ENCODE measurements around the gene NCKAP5.

Gene NCKAP5

DNA sequence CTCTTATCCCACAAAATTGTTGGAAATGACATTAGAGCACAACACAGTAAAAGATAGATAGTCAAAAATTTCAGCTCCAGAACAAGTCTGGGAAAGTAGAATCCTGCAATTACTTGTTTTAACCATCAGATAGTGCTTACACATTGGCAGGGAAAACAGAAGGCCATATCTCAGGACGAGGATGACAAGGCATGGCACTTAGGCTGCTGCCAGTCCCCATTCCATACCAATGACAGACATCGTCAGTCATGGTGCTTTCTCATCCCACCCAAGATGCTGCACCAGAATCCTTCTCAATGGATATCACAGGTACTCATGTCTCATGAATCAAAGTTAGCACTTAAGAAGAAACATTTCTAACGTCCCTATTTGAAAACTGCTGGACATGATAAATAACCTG lies 187.3 kb downstream of the NCKAP5 start:
- DNase-seq (ENCODE audit: low read depth in 2 of 2): no peak

DNA sequence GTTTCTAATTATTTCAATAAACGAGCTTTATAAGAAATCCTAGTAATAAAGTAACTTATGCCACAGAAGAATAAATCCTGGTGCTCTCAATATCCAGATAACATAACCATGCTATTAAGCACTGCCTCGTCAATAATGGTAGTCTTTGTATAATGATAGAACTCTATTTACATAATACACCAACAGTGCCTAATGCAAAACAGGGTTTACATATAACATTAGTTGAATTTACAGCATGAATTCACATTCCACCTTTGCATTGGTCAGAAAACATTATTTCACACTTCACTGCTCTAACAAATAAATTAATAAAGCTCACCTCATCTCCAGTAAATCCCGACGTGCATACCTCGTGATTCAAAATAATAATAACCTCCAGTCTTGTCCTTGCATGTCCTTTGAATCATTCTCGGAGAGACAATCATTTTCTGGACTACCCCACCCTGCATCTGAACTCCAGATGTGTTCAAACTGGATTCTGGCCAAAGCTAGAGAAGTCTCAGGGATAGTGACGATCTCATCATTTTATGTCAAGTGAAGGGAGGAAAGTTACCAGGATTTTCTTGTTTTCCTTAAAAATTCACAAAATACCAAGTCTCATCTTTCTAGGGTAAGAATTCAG lies 189.2 kb downstream of the NCKAP5 start:
- no peak for DNase-seq (ENCODE audit: low read depth in 2 of 2)

DNA sequence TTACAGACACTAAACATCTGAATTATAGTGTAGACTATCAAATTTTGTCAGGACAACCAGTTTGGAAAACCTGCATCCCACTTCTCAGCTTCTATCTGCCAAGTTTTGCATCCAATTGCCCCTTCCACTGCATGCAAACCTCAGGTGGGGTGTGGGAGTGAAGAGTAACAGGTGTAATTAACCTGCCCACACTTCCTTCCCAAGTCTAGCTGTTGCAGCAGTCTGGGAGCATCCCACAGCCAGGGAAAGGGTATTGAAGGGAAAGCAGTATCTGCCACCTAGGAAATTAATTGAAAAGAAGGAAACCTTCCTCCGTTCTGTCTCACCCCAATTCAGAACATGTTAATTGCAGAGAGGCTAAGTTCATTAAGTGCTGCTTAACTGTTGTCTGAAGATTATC lies 189.9 kb downstream of the NCKAP5 start:
- no peak for DNase-seq (ENCODE audit: low read depth in 2 of 2)

DNA sequence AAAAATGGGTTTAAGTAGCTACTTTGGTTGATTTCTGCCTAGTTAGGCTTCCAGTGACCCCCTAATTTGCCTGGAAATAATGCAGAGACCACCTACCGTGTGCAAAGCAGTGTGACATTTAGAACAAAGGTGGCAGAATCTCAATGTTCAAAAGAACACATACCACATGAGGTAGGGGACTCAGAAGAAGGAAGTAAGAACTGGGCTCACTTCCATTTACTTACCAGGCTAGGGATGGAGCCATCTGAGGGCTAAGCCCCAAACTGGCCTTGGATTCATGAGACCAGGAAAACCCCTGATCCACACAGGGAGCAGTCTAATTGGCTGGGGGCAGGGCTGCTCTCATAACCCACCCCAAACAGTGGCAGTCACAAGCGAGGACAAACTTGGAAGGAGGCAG lies 190.7 kb downstream of the NCKAP5 start:
- no peak for DNase-seq (ENCODE audit: low read depth in 2 of 2)

DNA sequence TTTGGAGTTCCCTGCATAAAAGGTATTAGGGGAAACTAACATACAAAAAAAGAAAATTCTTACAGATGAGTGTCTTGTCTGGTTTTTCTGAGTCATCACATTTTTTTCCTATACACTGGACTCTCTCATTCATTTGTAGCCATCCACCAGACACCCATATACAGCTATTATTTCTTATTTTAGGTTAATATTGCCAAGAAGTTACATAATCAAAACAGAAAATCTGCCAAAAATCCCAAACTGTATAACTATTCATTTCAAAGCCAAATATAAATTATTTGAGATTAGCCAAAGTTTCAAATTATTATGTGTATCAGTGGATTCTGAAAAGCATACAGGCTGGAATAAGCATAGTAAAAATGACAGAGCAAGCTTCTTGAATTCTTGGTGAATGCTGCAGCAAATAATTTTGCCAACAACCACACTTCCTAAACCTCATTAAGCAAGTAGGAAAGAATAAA lies 191.2 kb downstream of the NCKAP5 start:
- DNase-seq (ENCODE audit: low read depth in 2 of 2): no peak

DNA sequence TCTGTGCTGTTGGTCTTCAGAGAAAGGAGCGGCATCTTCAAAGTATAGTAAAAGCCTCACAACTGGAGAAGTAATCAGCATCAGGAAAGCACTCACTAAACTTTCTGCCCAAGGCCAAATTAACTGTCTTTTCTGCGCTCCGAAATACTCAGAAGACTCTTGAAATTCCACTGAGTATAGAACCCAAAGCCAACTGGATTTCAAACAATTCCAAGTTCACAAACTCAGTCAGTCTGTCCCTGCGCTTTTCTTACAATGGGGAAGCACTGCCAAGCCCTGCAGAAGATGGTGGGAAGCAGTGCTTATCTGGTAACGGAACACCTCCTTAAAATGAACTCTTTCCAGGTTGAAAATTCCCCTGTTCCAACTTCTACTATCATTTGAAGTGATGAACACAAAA lies 193.5 kb downstream of the NCKAP5 start:
- no peak for DNase-seq (ENCODE audit: low read depth in 2 of 2)

DNA sequence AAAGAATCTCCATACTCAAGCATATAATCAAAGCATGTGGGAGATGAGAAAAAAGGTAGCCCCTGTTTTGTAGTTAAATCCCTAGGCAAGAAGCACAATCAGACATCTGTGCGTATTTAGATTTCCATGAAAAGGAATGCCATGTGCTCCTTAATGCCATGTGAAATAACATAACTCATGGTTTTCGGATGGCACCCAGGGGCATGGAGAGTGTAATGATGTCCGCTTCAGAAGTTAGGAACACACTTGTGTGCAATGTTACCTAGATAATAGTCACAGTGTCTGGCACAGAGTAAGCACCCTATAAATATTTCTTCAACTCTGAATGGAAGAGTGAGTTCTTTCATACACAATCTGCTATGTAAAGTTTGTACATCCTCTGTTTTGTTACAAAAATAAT lies 197.0 kb downstream of the NCKAP5 start:
- no peak for DNase-seq (ENCODE audit: low read depth in 2 of 2)

DNA sequence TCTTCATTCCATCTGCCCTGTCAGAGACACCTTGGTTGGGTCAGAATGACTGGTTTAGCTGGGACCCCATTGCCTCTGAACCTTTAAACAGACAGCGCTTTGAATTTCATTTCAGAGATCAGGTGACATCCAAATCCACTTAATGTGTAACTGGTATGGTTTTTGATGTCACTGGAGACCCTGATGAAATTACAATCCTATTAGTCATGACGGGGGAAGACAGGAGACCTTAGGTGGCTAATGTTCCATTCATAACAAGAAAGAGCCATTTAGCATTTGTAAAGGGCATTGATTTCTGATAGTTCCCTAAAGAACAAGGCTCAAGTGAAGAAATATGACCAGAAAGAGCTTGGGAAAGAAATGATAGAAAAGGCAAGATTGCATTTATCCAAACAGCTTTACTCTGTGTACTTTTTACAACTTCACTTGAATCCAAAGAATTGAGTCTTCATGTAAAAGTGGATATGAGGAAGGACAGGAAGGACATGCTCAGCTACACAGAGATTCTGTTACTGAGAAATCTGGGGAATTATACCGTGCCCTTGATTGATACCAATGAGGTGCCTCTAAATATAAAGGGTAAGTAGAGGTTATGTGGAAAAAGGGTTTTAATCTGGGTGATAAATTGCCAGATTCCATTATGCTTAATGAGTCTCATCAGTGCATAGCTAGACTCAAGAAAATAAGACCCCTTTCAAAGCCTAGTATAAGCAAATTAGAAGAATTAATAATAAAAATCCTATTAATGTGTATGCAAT lies 198.2 kb downstream of the NCKAP5 start:
- DNase-seq (ENCODE audit: low read depth in 2 of 2): no peak

DNA sequence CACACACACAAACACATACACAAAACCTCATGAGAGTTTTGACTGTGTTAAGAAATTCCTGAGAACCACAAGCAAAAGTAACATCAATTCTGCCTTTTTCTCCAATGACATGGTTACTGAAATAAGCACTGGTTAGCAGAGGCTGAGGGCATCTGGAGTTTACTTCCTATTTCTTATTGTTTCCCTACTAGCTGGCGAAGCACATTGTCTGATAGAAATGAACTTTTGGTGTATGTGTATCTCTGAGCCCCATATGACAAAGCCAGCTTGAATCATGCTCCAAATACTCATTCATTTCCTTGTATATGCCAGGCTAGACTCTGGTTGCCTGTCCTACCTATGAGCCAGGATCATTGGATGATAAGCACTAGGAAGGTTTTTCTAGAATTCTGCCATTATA lies 203.1 kb downstream of the NCKAP5 start:
- no peak for DNase-seq (ENCODE audit: low read depth in 2 of 2)

DNA sequence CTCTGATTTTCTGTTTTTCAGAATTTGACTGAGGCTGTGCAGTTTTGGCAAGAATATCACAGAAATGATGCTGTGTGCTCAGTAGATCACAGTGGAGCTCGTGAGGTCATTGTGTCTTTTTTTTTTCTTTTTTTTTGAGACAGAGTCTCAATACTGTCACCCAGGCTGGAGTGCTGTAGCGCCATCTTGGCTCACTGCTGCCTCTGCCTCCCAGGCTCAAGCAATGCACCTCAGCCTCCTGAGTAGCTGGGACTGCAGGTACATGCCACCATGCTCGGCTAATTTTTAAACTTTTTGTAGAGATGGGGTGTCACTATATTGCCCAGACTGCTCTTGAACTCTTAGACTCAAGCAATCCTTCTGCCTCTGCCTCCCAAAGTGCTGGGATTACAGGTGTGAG lies 203.6 kb downstream of the NCKAP5 start:
- no peak for DNase-seq (ENCODE audit: low read depth in 2 of 2)

DNA sequence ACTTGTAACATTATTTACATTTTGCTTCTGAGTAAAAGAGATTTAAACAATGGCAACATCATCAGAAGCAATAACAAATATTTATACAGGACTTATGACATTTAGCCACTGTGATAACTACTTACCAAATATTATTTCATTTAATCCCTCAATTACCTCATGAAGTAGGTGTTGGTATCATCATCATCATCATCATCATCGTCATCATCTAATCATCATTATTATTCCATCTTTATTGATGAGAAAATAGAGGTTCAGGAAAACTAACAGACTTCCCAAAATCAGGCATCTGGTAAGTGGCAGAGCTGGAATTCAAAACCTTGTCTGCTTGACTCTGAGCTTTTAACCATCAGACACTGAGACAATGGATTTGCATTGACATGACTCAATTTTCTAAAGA lies 204.4 kb downstream of the NCKAP5 start:
- no peak for DNase-seq (ENCODE audit: low read depth in 2 of 2)

DNA sequence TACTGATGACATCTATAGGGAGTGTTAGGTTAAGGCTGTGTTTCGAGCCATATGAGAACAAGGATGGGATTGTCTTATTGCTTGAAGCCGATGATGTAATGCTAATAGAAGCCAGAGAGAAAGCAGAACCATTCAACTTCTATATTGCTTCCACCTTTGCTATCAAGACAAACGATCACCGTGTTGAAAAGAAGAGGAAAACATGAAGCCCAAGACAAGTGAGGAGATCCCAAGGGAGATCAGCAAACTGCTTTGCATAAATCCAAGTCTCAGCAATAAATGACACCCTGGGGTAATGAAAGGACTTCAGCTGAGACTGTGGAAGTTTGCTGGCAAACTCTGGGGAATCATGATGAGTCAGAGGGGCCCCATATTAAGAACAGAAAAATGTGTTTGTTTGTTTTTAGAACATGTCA lies 206.2 kb downstream of the NCKAP5 start:
- DNase-seq (ENCODE audit: low read depth in 2 of 2): no peak

DNA sequence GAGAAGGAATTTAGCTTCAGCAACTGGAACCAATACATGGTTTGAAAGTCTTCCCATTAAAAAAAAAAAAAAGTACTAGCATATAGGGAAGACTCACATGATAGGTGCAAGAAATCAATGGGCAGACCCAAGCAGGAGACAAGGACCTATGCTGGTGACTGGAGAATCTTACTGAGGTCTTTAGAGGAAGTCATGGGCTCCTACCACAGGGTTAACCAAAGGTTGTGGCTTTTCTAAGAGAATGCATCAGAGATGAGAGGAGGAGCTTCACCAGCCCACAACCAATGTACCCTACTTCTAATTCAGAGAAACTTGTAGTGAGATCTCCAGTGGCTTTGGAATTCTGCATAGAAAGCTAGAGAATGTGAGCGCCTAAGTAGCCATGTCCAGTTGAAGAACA lies 207.4 kb downstream of the NCKAP5 start:
- no peak for DNase-seq (ENCODE audit: low read depth in 2 of 2)

DNA sequence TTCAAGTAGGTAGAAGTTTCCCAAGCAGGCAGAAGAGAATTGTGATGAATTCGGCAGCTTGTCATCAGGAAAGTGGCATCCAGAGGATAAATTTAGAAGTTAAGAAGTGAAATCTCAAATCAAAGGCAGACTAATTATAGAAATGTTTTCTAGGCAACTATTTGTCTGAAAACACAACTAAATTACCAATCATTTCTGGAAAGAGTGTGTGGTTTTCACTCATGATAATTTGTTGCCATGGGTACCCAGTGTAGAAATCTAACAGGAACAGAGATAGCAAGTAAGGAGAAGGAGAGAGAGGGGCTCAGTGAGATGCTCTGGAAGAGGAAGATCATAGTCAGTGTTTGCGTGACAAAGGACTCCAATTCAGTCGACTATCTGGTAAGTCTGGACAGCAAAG lies 208.1 kb downstream of the NCKAP5 start:
- DNase-seq (ENCODE audit: low read depth in 2 of 2): no peak

DNA sequence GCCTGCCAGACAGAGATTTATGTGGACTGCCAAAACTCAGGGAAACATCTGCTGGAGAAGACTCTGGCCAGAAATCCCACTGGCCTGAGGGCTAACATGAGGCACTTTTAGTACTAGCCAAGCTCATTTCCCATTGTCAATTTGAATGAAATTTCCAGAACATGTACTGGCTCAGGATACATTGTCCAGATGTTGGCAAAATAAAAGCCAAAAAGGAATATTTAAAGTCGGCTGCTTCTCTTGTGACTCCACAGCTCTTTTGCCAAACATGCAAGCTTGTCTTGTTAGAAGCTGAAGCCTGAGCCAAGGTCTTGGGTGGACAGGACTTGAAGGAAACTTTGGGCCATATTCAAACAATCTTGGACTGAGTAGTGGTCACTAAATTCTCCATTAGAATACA lies 215.5 kb downstream of the NCKAP5 start:
- DNase-seq (ENCODE audit: low read depth in 2 of 2): no peak

DNA sequence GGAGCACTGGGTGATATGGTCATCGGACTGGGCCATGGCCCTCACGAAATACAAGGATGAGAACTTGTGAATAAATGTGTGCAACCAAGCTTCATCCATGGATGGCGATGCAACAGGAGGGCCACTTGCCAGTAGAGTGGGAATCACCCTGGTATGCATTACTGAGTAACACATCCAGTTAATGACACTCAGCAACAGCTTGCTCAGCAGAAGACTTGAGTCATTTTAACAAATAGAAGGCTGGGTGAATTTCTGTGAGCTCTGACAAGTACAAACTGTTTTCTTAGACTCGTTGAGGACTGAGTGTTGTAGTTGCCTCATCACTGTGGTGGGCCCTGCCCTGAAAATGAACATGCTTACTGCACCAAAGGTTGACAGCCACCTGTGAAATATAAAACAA lies 221.6 kb downstream of the NCKAP5 start:
- DNase-seq (ENCODE audit: low read depth in 2 of 2): no peak

DNA sequence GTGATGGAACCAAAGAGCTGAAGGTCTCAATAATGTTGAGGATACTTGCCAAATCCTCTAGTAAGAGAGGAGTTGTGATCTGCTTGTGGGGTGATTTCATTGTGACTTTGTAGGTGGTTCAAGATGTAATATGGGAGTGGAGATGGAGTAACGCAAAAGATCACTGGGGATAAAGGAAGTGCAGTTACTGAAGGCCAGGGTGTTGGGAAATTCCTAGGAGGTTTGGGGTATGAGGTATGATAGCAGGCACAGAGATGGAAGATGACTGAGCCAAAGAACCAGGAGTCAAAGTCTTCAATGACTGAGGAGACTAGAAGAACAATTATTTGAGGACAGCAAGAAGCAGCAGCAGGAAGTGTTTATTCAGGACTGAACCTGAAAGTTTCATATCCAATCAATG lies 222.6 kb downstream of the NCKAP5 start:
- DNase-seq (ENCODE audit: low read depth in 2 of 2): no peak

DNA sequence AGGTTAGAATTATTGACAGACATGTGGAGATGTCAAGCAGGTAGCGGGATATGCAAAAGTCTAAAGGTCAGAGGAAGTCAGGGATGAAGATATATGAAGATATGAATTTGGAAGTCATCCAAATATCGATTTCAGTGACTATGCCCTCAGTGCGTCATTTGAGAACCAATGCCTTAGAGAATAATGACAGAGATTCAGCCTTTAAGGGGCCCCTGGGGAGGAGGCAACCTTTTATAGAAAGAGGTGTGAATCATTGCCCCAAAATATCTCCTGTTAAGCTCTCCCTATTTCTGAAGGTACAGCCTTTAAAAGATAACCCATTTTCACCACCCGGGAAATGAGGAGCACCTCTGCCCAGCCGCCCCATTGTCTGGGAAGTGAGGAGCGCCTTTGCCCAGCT lies 223.4 kb downstream of the NCKAP5 start:
- DNase-seq (ENCODE audit: low read depth in 2 of 2): no peak

DNA sequence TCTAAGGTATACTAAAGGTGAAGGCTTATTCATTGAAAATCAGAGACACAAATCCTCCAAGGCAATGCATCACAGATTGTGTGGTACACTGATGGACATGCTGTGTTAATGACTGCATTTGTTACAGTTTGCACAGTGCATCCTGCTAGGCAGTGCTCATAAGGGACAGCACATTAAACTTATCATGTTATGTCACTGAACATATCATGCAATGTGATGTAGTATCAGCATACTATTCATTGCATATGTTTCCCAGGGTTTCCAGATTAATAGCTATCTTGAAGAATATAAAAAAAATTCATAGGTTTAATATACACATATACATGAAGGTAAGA lies 225.3 kb downstream of the NCKAP5 start:
- no peak for DNase-seq (ENCODE audit: low read depth in 2 of 2)

DNA sequence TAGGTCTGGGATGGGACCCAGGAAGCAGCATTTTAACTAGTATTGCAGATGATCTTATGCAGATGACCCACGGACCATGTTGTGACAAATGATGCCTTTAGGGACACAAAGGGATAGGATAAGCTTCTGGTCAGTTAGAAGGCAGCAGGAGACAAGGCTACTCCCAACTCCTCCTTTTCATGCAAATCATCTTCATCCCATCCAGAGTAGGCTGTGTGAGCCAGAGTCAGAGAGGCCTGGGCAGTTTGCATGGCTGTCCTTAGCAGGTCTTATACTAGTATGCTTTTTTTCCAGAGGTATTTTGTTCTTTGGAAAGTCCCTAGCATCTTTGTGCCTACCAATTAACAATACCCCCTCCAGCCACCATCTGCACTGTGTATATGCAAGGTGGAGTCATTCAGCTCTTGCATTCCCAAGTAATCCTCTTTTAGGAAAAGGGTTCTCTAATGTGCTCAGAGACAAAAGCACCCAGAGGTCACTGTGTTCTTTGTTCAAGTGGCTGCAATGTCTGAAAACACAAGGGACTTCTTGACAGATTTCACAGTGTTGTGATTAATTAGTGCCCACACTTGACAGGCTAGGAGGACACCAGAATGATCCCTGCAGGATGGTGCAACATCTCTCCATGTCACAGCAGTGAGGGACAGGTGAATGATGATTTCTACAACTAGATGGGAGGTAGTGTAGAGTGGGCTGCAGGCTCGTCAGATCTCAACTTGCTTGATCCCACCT lies 225.8 kb downstream of the NCKAP5 start:
- no peak for DNase-seq (ENCODE audit: low read depth in 2 of 2)

DNA sequence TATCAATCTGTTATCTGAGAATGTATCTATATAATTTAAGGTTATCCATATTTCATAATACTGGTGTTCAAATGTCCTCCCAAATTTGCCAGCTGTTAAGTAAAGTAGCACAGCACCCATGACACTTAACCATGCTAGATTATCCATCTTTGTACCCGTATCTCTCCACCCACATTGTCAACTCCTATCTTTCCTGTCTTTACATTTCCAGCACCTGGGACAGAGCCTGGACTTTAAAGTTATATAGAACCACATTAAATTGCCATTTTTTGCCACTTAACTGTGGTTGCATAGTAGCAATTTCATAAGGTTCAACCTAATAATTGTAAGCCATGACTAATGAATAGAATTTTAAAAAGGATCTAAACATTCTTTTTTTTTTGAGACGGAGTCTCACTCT lies 226.7 kb downstream of the NCKAP5 start:
- DNase-seq (ENCODE audit: low read depth in 2 of 2): no peak

DNA sequence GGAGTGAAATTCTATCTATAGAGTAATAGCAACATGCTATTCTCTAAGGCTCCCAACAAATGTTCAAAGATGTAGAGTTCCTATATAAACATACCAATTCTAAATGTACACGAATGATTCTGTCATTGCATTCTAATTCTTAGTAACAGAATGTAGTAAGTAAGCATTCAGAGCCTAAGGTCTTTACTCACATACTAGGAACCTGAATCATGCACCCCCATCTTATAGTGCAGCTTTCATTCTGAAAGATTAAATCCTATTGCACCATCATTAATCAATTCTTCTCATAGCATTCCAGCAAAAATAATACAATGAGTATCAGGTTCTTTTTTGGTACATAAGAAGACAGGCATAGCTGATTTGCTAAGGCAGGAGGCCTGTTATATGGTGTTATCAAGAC lies 230.0 kb downstream of the NCKAP5 start:
- DNase-seq (ENCODE audit: low read depth in 2 of 2): no peak

DNA sequence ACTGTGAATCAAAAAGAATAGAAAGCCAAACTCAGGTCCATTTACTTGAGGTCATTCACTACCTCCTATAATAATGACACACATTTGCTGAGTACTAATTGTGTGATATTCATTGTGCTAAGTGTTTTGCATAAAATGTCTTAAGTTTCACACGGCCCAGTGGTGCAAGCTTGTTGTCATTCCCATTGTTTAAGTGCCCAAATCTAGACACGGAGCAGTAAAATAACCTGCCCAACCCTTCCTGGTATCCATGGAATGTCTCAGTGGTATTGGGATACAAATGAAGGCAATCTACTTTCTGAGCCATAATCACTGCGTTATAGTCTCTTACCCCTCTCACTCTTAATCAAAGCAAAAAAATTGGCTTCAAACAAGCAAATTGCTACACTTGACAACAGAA lies 233.3 kb downstream of the NCKAP5 start:
- no peak for DNase-seq (ENCODE audit: low read depth in 2 of 2)
